NAMALWA (cell line): ENCODE measurements around the gene CFAP97.

Experiments
- DNase-seq: peaks from one replicate; pipeline ENCODE4 v3.0.0-alpha.2; 2015; ENCODE audit warnings: low spot score

The CFAP97 gene

DNA sequence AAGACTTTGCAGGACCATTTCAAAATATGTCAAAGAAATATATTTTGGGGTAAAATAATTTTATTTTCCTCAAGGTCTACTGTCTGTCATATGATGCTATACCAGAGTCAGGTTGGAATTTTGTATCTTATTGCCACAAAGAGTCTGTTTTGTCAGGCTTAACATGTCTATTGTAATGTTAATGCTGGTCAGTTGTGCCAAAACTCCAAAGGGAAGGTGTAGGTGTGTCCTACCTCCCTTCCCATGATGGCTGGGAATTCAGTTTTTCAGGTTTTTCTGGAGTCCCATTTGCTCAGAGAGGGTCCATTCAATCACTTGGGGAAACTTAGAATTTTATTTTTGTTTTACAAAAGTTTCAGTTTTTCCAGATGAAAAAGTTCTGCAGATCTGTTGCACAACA, 94.1 kb downstream of the CFAP97 start:
- no peak for DNase-seq
